H1 (cell line): Measurements from ENCODE around the gene BCAS3. TPM values are rescaled to one million over a fixed set of nuclear protein-coding genes. Genes with fewer than 3 reads are reported as not detected.

ENCODE experiments used
- CTCF ChIA-PET: fragments of 300-600 bp; sonication (Branson Sonifier 250); formaldehyde crosslinking; loops from one replicate; lab custom pipeline; 2021; ENCODE audit not compliant: partially characterized antibody; lab: Charles Lee
- POLR2A ChIA-PET: fragments of 300-600 bp; sonication (Branson Sonifier 250); formaldehyde crosslinking; loops from one replicate; lab custom pipeline; 2021; ENCODE audit warnings: inconsistent platforms; ENCODE audit not compliant: partially characterized antibody; lab: Charles Lee
- DNase-seq, 2 experiments: peaks; one replicate each; pipeline versions ENCODE4 v3.0.0 to v3.0.0-alpha.2; 2010 to 2022; ENCODE audit warnings: low spot score in 2 of 2, low read depth in 1 of 2, mixed read lengths in 1 of 2
- FAIRE-seq: peaks from 2 replicates; lab custom pipeline; 2011; peaks lifted over from hg19 to GRCh38; lab: Jason Lieb, UNC
- H2AFZ ChIP-seq: 2 replicates; pipeline ENCODE4 v1.8.1; 2012; ENCODE audit warnings: low read length, inconsistent platforms
- H2AK5ac ChIP-seq: 2 replicates; pipeline ENCODE4 v1.6.1; 2013; ENCODE audit warnings: low read depth, low read length
- H2BK120ac ChIP-seq: replicated peaks from 2 replicates; pipeline ENCODE3; 2013; ENCODE audit warnings: low read depth, low read length, inconsistent platforms
- H2BK12ac ChIP-seq: 2 replicates; pipeline ENCODE4 v1.6.1; 2013; ENCODE audit warnings: low read depth, low read length
- H2BK15ac ChIP-seq: 2 replicates; pipeline ENCODE4 v1.6.1; 2013; ENCODE audit warnings: low read length
- H2BK20ac ChIP-seq: 2 replicates; pipeline ENCODE4 v1.6.1; 2013; ENCODE audit warnings: low read length
- H2BK5ac ChIP-seq: 2 replicates; pipeline ENCODE4 v1.6.1; 2013; ENCODE audit warnings: low read depth, low read length
- H3K14ac ChIP-seq: 2 replicates; pipeline ENCODE4 v1.6.1; 2013; ENCODE audit warnings: inconsistent platforms; ENCODE audit not compliant: insufficient read length
- H3K18ac ChIP-seq: 2 replicates; pipeline ENCODE4 v1.6.1; 2013; ENCODE audit warnings: low read length; ENCODE audit errors: extremely low read depth
- H3K23ac ChIP-seq: 2 replicates; pipeline ENCODE4 v1.6.1; 2013; ENCODE audit warnings: inconsistent platforms; ENCODE audit not compliant: insufficient read length
- H3K23me2 ChIP-seq: 2 replicates; pipeline ENCODE4 v1.6.1; 2013; ENCODE audit warnings: low read depth, low read length
- H3K27ac ChIP-seq: 2 replicates; pipeline ENCODE4 v1.6.1; 2011; ENCODE audit warnings: low read depth, low read length, inconsistent platforms
- H3K27me3 ChIP-seq, 4 experiments: replicated peaks in 1 of 4; 1 replicate in 1 of 4; 2 replicates in 3 of 4; pipeline versions ENCODE4 v1.6.1 to v1.8.1; 2011 to 2013; ENCODE audit warnings: low read length in 3 of 4, mild to moderate bottlenecking in 3 of 4, inconsistent platforms in 2 of 4, mixed read lengths in 2 of 4, moderate library complexity in 1 of 4; ENCODE audit not compliant: control insufficient read depth in 3 of 4, insufficient read depth in 3 of 4; ENCODE audit errors: extremely low read depth in 1 of 4
- H3K36me3 ChIP-seq, 4 experiments: 2 replicates each; pipeline versions ENCODE4 v1.6.1 to v1.8.1; 2011 to 2013; ENCODE audit warnings: mild to moderate bottlenecking in 4 of 4, low read length in 3 of 4, moderate library complexity in 2 of 4, control low read depth in 1 of 4, inconsistent platforms in 1 of 4; ENCODE audit not compliant: insufficient read depth in 4 of 4, control insufficient read depth in 2 of 4
- H3K4ac ChIP-seq: replicated peaks from 2 replicates; pipeline ENCODE3; 2013; ENCODE audit warnings: low read length, low read depth, mixed read lengths, inconsistent platforms; ENCODE audit not compliant: insufficient read length
- H3K4me1 ChIP-seq, 4 experiments: replicated peaks in 1 of 4; 1 replicate in 1 of 4; 2 replicates in 3 of 4; pipeline versions ENCODE4 v1.6.1 to v1.8.1; 2011 to 2013; ENCODE audit warnings: low read length in 3 of 4, inconsistent platforms in 2 of 4, mixed read lengths in 1 of 4; ENCODE audit not compliant: insufficient read depth in 4 of 4, control insufficient read depth in 3 of 4
- H3K4me2 ChIP-seq, 2 experiments: 2 replicates each; pipeline versions ENCODE4 v1.6.1 to v1.8.1; 2011 to 2013; ENCODE audit warnings: low read depth in 2 of 2, low read length in 2 of 2, control low read depth in 1 of 2, inconsistent platforms in 1 of 2, mild to moderate bottlenecking in 1 of 2; ENCODE audit not compliant: insufficient read depth in 1 of 2
- H3K4me3 ChIP-seq, 4 experiments: fragments of 200-600, 300-600 bp in 1 of 4; sonication (generic), shearing (Covaris generic), sonication (Bioruptor Twin) in 1 of 4; 2 replicates each; pipeline versions ENCODE4 v1.5.1 to v1.8.1; 2011 to 2016; ENCODE audit warnings: low read length in 4 of 4, low read depth in 3 of 4, control low read depth in 2 of 4, inconsistent platforms in 2 of 4, mild to moderate bottlenecking in 2 of 4, mixed read lengths in 1 of 4, moderate library complexity in 1 of 4; ENCODE audit not compliant: insufficient read depth in 2 of 4; ENCODE audit errors: extremely low read depth in 1 of 4
- H3K56ac ChIP-seq: replicated peaks from 2 replicates; pipeline ENCODE3; 2013; ENCODE audit warnings: low read depth, mild to moderate bottlenecking, mixed read lengths, low read length, inconsistent platforms; ENCODE audit not compliant: insufficient read length
- H3K79me1 ChIP-seq: 2 replicates; pipeline ENCODE4 v1.6.1; 2013; ENCODE audit warnings: low read depth, low read length, control low read depth
- H3K79me2 ChIP-seq, 2 experiments: 2 replicates each; pipeline versions ENCODE4 v1.6.1 to v1.8.1; 2012 to 2013; ENCODE audit warnings: low read length in 2 of 2, mild to moderate bottlenecking in 2 of 2, inconsistent platforms in 1 of 2; ENCODE audit not compliant: insufficient read depth in 2 of 2, control insufficient read depth in 1 of 2
- H3K9ac ChIP-seq, 4 experiments: replicated peaks in 1 of 4; 1 replicate in 1 of 4; 2 replicates in 3 of 4; pipeline versions ENCODE4 v1.6.1 to v1.8.1; 2011 to 2013; ENCODE audit warnings: low read depth in 3 of 4, low read length in 3 of 4, control low read depth in 2 of 4, mild to moderate bottlenecking in 2 of 4, moderate library complexity in 2 of 4, inconsistent platforms in 1 of 4; ENCODE audit errors: extremely low read depth in 1 of 4
- H3K9me3 ChIP-seq, 2 experiments: 2 replicates each; pipeline versions ENCODE4 v1.6.1 to v1.8.1; 2012 to 2013; ENCODE audit warnings: mild to moderate bottlenecking in 2 of 2, moderate library complexity in 2 of 2, control low read depth in 1 of 2, inconsistent platforms in 1 of 2, low read depth in 1 of 2, low read length in 1 of 2, mixed read lengths in 1 of 2; ENCODE audit not compliant: insufficient read depth in 2 of 2
- H4K20me1 ChIP-seq, 2 experiments: replicated peaks in 1 of 2; 2 replicates each; pipeline versions ENCODE3 to v1.8.1; 2011 to 2013; ENCODE audit warnings: inconsistent platforms in 2 of 2, low read length in 2 of 2, mild to moderate bottlenecking in 1 of 2; ENCODE audit not compliant: insufficient read depth in 2 of 2, control insufficient read depth in 1 of 2
- H4K5ac ChIP-seq: 2 replicates; pipeline ENCODE4 v1.6.1; 2013; ENCODE audit warnings: low read length, low read depth, mixed read lengths, inconsistent platforms; ENCODE audit not compliant: insufficient read length
- H4K8ac ChIP-seq: 2 replicates; pipeline ENCODE4 v1.8.0; 2013; ENCODE audit warnings: mild to moderate bottlenecking, moderate library complexity, low read length, inconsistent platforms; ENCODE audit not compliant: insufficient read depth; ENCODE audit errors: extremely low read depth
- H4K91ac ChIP-seq: replicated peaks from 2 replicates; pipeline ENCODE3; 2013; ENCODE audit warnings: low read length, mixed read lengths, inconsistent platforms; ENCODE audit not compliant: insufficient read length
- ASH2L ChIP-seq: fragments of 200-600, 300-600 bp; sonication (generic); IDR thresholded peaks from one replicate; pipeline ENCODE4 v1.7.1; 2017; ENCODE audit warnings: low read length
- CEBPB ChIP-seq: IDR thresholded peaks from 2 replicates; pipeline ENCODE4 v1.6.1; 2012; ENCODE audit warnings: low read depth, low read length
- KDM1A ChIP-seq: fragments of 200-600, 300-600 bp; sonication (generic); IDR thresholded peaks from 2 replicates; pipeline ENCODE4 v1.7.1; 2016; ENCODE audit warnings: mild to moderate bottlenecking, low read length, borderline replicate concordance
- NANOG ChIP-seq: IDR thresholded peaks from 2 replicates; pipeline ENCODE4 v1.6.1; 2011; ENCODE audit warnings: low read length, low read depth, mild to moderate bottlenecking, inconsistent platforms; ENCODE audit not compliant: insufficient read depth, poor library complexity, severe bottlenecking
- RXRA ChIP-seq: IDR thresholded peaks from 2 replicates; pipeline ENCODE4 v1.6.1; 2011; ENCODE audit warnings: low read depth, mild to moderate bottlenecking, low read length, moderate library complexity; ENCODE audit not compliant: insufficient read depth
- WGBS, 2 experiments: shearing (Covaris generic) in 1 of 2; methylation state at CpG; one replicate each; pipeline versions ENCODE4 v1.1.6 to v1.1.7; 2013 to 2015; ENCODE audit warnings: low lambda C conversion rate in 2 of 2, mixed read lengths in 2 of 2, inconsistent platforms in 1 of 2, low coverage in 1 of 2, missing lambda C conversion rate in 1 of 2; ENCODE audit not compliant: insufficient replicate concordance in 2 of 2, insufficient coverage in 1 of 2, insufficient read length in 1 of 2; ENCODE audit errors: extremely low coverage in 1 of 2, missing lambda C conversion rate in 1 of 2; 5-methylcytosine and 5-hydroxymethylcytosine counted together
- polyA plus RNA-seq, 7 experiments: library from polyadenylated mRNA; depleted of rRNA in 3 of 7; stranded (reverse) in 5 of 7; unstranded in 2 of 7; fragments of >200 nt in 5 of 7; fragments of 200-250 nt in 2 of 7; gene quantifications; 1 replicate in 5 of 7; 2 replicates in 1 of 7; 4 replicates in 1 of 7; pipeline versions ENCODE4 v1.2.1 to v1.2.3, GENCODE V29; 2011 to 2013; ENCODE audit warnings: missing spikeins in 2 of 7, mixed read lengths in 2 of 7
- total RNA-seq: library from RNA; stranded (reverse); fragmentation: NEBNext Ultra II Directional; extraction: Animal tissue kit (Norgen Biotek cat#: 25700); gene quantifications from 2 replicates; pipeline ENCODE4 v1.2.1, GENCODE V29; 2021

BCAS3 gene
- total and polyA plus RNA-seq, 2 of the 8 experiments (the other 6 are each of a cell fraction or from before 2014, with no cell fraction given): 9.9 to 13.3 TPM

GRCh38 chr17:61318684-61319098 is 641.0 kb downstream of the BCAS3 start:
- Histone ChIP-seq H2BK5ac (no peak overlapping the region), H2AFZ (no peak overlapping the region)

More at GRCh38 chr17:61318684-61319098, 641.0 kb downstream of the BCAS3 start:
- CTCF ChIA-PET: interaction anchor here (0.7 to 2.7 kb wide), 9 partner anchors 9 to 347 kb away, joined by 3 to 9 read pairs (median 4); no protein-coding TSS in a partner anchor
- no peak overlapping the region for H2BK15ac ChIP-seq
- H4K5ac ChIP-seq: no peak overlapping the region
- no peak overlapping the region for H3K9ac ChIP-seq
- FAIRE-seq (no peak), DNase-seq (no peak)
- TF ChIP-seq RXRA: no peak
- TF ChIP-seq ASH2L: no peak
- TF ChIP-seq NANOG: no peak
- TF ChIP-seq CEBPB: no peak
- no peak for TF ChIP-seq KDM1A
- no peak overlapping the region for H4K91ac ChIP-seq
- no peaks in the 10 kb centered on the region for H3K9me3 ChIP-seq
- H2BK120ac ChIP-seq: no peak overlapping the region
- H3K23me2 ChIP-seq: no peaks in the 10 kb centered on the region
- no peak overlapping the region for H3K4me2 ChIP-seq
- H3K56ac ChIP-seq: no peak overlapping the region
- H4K20me1 ChIP-seq: no peaks in the 10 kb centered on the region
- POLR2A ChIA-PET: no interaction called here
- H3K4me3 ChIP-seq: no peak overlapping the region
- H3K14ac ChIP-seq: no peak overlapping the region
- no peak overlapping the region for H3K27ac ChIP-seq
- no peak overlapping the region for H4K8ac ChIP-seq
- no peaks in the 10 kb centered on the region for H3K79me1 ChIP-seq
- H2BK20ac ChIP-seq: no peak overlapping the region
- no peaks in the 10 kb centered on the region for H3K27me3 ChIP-seq
- H3K4me1 ChIP-seq: peaks cover 0 to 8% (median 3%) of the 10 kb centered on the region in 4 experiments; a peak in 5 of 7 replicates
- no peak overlapping the region for H2AK5ac ChIP-seq
- H3K79me2 ChIP-seq: no peaks in the 10 kb centered on the region
- H2BK12ac ChIP-seq: no peak overlapping the region
- no peak overlapping the region for H3K18ac ChIP-seq
- no peaks in the 10 kb centered on the region; a peak in 1 of 8 replicates for H3K36me3 ChIP-seq
- H3K23ac ChIP-seq: no peak overlapping the region
- WGBS, 2 experiments: 93% methylated on average over 5 of the region's 5 CpGs; no CpG with 5 or more reads in 1 of the 2 experiments
- no peak overlapping the region for H3K4ac ChIP-seq
